ENCODE results near the gene SH3GL1. TPM values are rescaled to one million over a fixed set of nuclear protein-coding genes. Genes with fewer than 3 reads are reported as not detected.

SH3GL1 gene
- polyA plus RNA-seq, 3 donors: 14.0 to 33.9 (median 15.0) TPM

GRCh38 chr19:4347521-4347920, 52.8 kb downstream of the SH3GL1 start:
- Mint-ChIP-seq H3K27ac (no peak overlapping the region), H3K36me3 (peaks cover 46 to 58% of the 10 kb centered on the region in 2 donors), H3K4me1 (peaks cover 17% of the 10 kb centered on the region), H3K27me3 (ENCODE audit: low read depth in 3 of 3) (peaks cover 0 to 7% (median 1%) of the 10 kb centered on the region in 3 donors), H3K4me3 (no peak overlapping the region), H3K9me3 (no peaks in the 10 kb centered on the region)
- H3K4me2 ChIP-seq (replicated peaks; ENCODE audit: extremely low read depth, low read length, poor library complexity, severe bottlenecking): no peak overlapping the region
- WGBS (ENCODE audit: insufficient coverage): 14% methylated on average over 2 of the region's 6 CpGs
- H3K27me3 ChIP-seq (ENCODE audit: control insufficient read depth in 2 of 2, insufficient read depth in 2 of 2, low read length in 2 of 2): no peaks in the 10 kb centered on the region
- intact Hi-C loops (cut with micrococcal nuclease): no loop called here
- H3K4me1 ChIP-seq (ENCODE audit: control insufficient read depth in 1 of 2, insufficient read depth in 2 of 2, low read length in 2 of 2): peaks cover 9 to 16% of the 10 kb centered on the region in 2 donors
- no peak overlapping the region for H3K27ac ChIP-seq (ENCODE audit: low read depth in 1 of 2, low read length in 2 of 2)
- no peak overlapping the region for H2AFZ ChIP-seq (ENCODE audit: insufficient read depth, low read depth, low read length, poor library complexity, severe bottlenecking)
- no peak overlapping the region for H3K4me3 ChIP-seq (replicated peaks in 1 of 3; ENCODE audit: low read depth in 2 of 3, low read length in 3 of 3)
- H3K9ac ChIP-seq (ENCODE audit: insufficient read depth, low read length, poor library complexity, severe bottlenecking): no peak overlapping the region
- no peak for DNase-seq
- peaks cover 6% of the 10 kb centered on the region for H3K79me2 ChIP-seq (ENCODE audit: insufficient read depth, low read length)
- no peaks in the 10 kb centered on the region for H3K9me3 ChIP-seq (replicated peaks in 1 of 2; ENCODE audit: control insufficient read depth in 1 of 2, insufficient read depth in 1 of 2, low read length in 2 of 2)
- TF ChIP-seq, protein P1, sequence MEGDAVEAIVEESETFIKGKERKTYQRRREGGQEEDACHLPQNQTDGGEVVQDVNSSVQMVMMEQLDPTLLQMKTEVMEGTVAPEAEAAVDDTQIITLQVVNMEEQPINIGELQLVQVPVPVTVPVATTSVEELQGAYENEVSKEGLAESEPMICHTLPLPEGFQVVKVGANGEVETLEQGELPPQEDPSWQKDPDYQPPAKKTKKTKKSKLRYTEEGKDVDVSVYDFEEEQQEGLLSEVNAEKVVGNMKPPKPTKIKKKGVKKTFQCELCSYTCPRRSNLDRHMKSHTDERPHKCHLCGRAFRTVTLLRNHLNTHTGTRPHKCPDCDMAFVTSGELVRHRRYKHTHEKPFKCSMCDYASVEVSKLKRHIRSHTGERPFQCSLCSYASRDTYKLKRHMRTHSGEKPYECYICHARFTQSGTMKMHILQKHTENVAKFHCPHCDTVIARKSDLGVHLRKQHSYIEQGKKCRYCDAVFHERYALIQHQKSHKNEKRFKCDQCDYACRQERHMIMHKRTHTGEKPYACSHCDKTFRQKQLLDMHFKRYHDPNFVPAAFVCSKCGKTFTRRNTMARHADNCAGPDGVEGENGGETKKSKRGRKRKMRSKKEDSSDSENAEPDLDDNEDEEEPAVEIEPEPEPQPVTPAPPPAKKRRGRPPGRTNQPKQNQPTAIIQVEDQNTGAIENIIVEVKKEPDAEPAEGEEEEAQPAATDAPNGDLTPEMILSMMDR (IDR thresholded peaks at IDR 0.05): no peak
- peaks cover 6% of the 10 kb centered on the region for H4K20me1 ChIP-seq (ENCODE audit: insufficient read depth, low read length)
- H3K36me3 ChIP-seq (replicated peaks in 1 of 2; ENCODE audit: control insufficient read depth in 1 of 2, insufficient read depth in 2 of 2, low read length in 2 of 2): peaks cover 8 to 40% of the 10 kb centered on the region in 2 donors

DNA sequence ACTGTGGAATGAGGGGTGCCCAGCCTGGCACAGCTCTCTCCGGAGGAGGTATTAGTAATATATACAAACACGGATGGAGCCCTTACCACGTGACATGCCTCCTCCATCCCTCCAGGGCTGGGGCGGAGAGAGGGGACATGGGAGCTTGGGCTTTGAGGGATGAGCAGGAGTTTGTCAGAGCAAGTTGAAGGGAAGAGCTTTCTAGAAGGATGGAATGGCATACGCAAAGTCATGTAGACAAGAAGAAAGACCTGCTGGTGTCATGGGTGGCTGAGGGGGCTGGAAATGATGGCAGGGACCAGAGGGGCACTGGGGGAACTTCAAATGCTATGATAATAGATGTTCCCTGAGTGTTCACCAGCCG, 54.3 kb downstream of the SH3GL1 start:
- intact Hi-C loops (cut with micrococcal nuclease): no loop called here
- WGBS (ENCODE audit: insufficient coverage): 100% methylated on average over 3 of the region's 6 CpGs
- H3K27me3 Mint-ChIP-seq (ENCODE audit: low read depth in 3 of 3): peaks cover 0 to 7% (median 1%) of the 10 kb centered on the region in 3 donors
- TF ChIP-seq, protein P1 (IDR thresholded peaks at IDR 0.05): no peak
- Histone ChIP-seq H3K27me3 (ENCODE audit: control insufficient read depth in 2 of 2, insufficient read depth in 2 of 2, low read length in 2 of 2) (no peaks in the 10 kb centered on the region), H3K9ac (ENCODE audit: insufficient read depth, low read length, poor library complexity, severe bottlenecking) (no peak overlapping the region), H3K4me1 (ENCODE audit: control insufficient read depth in 1 of 2, insufficient read depth in 2 of 2, low read length in 2 of 2) (peaks cover 15 to 23% of the 10 kb centered on the region in 2 donors), H3K4me2 (replicated peaks; ENCODE audit: extremely low read depth, low read length, poor library complexity, severe bottlenecking) (no peak overlapping the region), H3K27ac (ENCODE audit: low read depth in 1 of 2, low read length in 2 of 2) (no peak overlapping the region), H3K79me2 (ENCODE audit: insufficient read depth, low read length) (peaks cover 6% of the 10 kb centered on the region), H2AFZ (ENCODE audit: insufficient read depth, low read depth, low read length, poor library complexity, severe bottlenecking) (no peak overlapping the region), H3K9me3 (replicated peaks in 1 of 2; ENCODE audit: control insufficient read depth in 1 of 2, insufficient read depth in 1 of 2, low read length in 2 of 2) (no peaks in the 10 kb centered on the region), H4K20me1 (ENCODE audit: insufficient read depth, low read length) (peaks cover 6% of the 10 kb centered on the region), H3K36me3 (replicated peaks in 1 of 2; ENCODE audit: control insufficient read depth in 1 of 2, insufficient read depth in 2 of 2, low read length in 2 of 2) (peaks cover 8 to 36% of the 10 kb centered on the region in 2 donors), H3K4me3 (replicated peaks in 1 of 3; ENCODE audit: low read depth in 2 of 3, low read length in 3 of 3) (no peak overlapping the region)
- peaks cover 22% of the 10 kb centered on the region for H3K4me1 Mint-ChIP-seq
- no peak overlapping the region for H3K27ac Mint-ChIP-seq
- H3K9me3 Mint-ChIP-seq: no peaks in the 10 kb centered on the region
- H3K4me3 Mint-ChIP-seq: no peak overlapping the region
- no peak for DNase-seq
- peaks cover 43 to 56% of the 10 kb centered on the region in 2 donors for H3K36me3 Mint-ChIP-seq
